Measurements from ENCODE around the gene HSH2D.

HSH2D gene

GRCh38 chr19:16206046-16206605 lies 62.6 kb downstream of the HSH2D start:
- H3K4me3 ChIP-seq (ENCODE audit: low read depth, low read length): no peak overlapping the region

GRCh38 chr19:16206637-16207036 lies 63.2 kb downstream of the HSH2D start:
- no peak overlapping the region for H3K4me3 ChIP-seq (ENCODE audit: low read depth, low read length)
- no peak for DNase-seq (ENCODE audit: low read depth)

More at GRCh38 chr19:16206046-16206605, 62.6 kb downstream of the HSH2D start:
- no peak for DNase-seq (ENCODE audit: low read depth)

- DNase-seq (ENCODE audit: low read depth): no peak
- H3K4me3 ChIP-seq (ENCODE audit: low read depth, low read length): no peak overlapping the region
Observed at GRCh38 chr19:16207063-16207462, 63.6 kb downstream of the HSH2D start.

- DNase-seq (ENCODE audit: low read depth): no peak
- H3K4me3 ChIP-seq (ENCODE audit: low read depth, low read length): no peak overlapping the region
Observed at GRCh38 chr19:16207490-16208025, 64.1 kb downstream of the HSH2D start.

All from skeletal muscle cell (primary cell).